ENCODE results near the gene ZNF746.
"Not testable (repeated sequence)": the region's sequence is repeated elsewhere in the genome, so short reads cannot be mapped to it uniquely, and the experiment has no call there.

Gene ZNF746

DNA sequence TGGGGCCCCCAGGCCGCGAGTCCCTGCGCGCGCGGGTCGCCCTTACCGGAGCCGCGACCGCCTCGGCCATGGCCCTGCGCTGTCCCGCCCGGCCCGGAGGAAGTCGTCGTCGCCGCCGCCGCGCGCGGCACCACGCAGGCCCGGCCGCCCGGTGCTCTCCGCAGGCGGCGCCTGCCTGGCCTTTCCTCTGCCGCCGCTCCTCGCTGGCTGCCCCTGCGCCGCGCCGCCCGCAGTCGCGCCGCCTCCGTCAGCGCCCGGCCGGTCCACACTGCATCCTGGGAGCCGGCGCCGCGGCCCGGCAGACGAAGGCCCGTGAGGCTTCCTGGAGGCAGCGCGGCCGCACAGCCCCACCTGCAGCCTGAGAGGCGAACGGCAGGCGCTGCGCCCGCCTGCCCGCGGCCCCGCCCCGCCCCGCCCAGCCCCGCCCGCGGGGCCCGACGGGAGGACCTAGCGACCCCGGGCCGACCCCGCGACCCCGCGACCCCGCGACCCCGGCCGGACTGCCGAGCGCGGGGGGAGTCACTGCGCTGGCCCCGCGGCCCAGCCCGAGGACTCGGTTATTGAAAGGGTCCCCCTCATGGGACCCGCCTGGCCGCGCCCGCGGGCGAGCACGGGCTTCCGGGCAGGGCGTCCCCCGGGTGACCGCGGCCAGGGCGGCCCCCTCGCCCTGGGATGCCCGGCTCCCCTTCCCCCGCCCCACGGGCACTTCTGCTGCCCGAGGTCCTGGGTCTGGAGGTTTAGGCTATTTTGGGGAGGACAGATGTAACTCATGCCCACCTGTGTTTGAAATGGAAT is at the start of gene ZNF746:
ZNF746 (minus strand) TSS at position 343 of the 795 bp plus-strand sequence; CDS start at position 70, 273 bp downstream.
- peak; percentile 77 for DNase-seq (ENCODE audit: low read depth)

DNA sequence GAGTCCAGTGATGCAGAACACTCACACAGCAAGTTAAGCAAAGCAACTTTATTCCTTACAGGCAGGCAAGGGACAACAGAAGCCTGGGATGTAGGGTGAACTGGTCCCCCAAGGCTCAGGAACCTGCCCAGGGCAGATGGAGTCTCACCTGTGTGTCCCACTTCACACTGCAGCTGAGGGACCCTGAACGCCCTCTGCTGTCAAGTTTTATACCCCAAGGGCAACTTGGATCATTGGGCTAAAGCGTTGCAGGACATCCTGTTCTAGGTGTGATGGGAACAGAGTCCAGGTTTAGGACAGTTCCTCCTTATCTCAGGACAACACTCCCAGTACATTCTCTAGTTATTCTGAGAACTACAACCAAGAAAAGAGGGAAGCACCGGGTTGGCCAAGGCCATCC is 49.5 kb upstream of the ZNF746 start:
- no peak for DNase-seq (ENCODE audit: low read depth)

DNA sequence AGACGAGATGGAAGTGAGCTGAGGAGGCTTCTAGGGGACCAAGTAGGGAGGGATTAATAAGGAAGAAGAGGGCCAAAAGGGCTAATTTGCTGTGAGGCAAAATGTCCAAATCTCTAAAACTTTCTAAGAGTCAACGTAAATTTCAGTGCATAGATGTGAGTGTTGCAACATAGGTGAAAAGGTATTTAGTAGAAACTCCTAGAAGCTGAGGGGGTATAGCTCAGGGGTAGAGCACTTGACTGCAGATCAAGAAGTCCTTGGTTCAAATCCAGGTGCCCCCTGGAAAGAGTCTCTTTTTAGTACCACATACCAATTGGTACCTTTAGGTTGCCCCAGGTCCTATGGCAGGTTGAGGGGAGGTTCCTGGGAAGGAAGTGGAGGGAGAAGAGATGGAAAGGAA is 48.7 kb upstream of the ZNF746 start:
- no peak for DNase-seq (ENCODE audit: low read depth)

DNA sequence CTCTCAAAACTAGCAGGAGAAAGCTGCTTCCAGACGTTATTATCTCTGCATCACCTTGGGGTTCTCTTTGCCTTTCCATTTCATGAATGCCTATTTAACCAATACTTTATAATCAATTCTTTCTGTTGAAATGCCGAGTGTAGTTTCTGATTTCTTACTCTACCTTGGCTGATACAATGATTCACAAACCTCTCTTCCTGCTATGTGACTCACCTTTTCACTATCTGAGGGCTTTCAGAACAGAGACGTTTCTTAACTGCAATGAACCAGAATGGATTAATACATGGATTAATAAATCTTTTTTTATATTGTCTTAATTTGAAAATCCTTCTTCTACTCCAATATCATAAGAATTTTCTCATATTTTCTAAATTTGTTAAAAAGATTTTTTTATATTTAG is 46.4 kb upstream of the ZNF746 start:
- DNase-seq (ENCODE audit: low read depth), result no peak

DNA sequence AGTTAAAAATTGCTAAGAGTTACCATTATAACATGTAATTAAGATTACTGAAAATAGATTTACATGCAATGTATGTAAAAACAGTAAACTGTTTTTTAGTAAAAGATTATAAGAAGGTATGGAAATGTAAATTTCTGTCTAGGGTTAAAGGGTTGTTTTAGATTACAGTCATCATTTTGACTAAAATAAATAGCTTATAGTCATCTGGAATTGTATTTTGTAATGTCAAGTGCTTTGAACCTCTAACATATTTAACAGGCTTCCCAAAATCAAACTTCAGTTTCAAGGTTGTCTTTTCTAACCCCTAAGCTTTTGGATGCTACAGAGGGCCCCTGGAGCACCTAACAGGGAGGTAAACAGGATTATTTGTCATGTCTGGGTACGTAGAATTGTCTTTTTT is 35.0 kb upstream of the ZNF746 start:
- no peak for DNase-seq (ENCODE audit: low read depth)

DNA sequence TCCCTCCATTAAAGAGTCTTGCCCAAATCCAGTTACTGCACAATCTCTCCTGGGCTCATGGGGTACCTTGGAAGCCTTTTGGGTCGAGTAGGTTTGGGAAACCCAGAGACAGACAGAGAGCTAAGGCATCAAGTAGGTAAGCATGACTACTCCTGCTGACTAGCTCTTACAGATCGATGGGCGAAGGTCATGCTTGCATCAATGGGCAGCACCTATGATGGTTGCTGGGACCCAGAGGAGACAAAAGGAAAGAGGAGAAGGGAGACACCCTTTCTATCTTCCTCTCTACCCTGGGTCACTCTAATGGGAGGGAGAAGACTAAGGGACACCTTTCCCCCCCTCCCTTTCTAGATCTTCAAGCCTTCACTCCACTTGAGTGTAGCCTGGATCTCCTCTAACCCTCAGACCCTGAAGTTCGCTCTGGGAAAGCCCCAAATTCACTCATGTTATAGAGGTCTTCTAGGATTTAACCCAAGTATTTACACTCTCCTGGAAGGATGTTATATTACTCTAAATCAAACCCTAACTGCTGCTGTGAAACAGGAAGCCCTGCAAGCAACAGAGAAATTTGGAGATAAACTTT is 31.6 kb upstream of the ZNF746 start:
- no peak for DNase-seq (ENCODE audit: low read depth)

DNA sequence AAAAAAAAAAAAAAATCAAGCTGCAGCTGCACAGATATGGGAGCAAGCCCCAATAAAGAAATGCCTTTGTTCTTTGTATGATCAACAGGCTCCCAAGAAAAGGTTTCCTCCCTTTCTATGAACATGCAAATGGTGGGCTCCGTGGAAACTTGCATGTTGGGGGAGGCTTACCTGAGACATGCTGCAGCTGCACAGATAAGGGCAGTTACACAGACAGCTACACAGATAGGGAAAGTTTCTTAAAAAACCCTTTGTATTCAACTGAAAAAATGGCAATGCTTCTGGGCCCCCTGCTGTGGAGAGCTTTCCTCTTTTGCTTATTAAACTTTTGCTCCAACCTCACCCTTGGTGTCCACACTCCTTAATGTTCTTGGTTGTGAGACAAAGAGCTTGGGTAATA is 29.8 kb upstream of the ZNF746 start:
- DNase-seq (ENCODE audit: low read depth), result no peak

DNA sequence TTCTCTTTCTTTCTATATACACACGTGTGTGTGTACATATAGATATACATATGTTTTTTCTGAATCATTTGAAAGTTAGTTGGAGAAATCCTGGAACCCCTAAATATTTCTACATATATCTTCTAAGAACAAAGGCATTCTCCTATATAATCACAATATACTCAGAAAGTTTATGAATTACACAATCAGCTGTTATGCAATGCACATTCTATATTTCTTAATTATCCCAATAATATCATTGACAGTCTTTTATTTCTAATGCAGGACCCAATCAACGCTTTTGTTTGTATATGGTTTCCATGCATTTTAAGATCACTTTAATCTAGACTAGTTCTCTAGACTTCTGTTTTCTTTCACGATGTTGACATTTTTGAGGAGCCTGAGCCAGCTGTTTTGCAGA is 27.7 kb upstream of the ZNF746 start:
- DNase-seq (ENCODE audit: low read depth), result no peak

DNA sequence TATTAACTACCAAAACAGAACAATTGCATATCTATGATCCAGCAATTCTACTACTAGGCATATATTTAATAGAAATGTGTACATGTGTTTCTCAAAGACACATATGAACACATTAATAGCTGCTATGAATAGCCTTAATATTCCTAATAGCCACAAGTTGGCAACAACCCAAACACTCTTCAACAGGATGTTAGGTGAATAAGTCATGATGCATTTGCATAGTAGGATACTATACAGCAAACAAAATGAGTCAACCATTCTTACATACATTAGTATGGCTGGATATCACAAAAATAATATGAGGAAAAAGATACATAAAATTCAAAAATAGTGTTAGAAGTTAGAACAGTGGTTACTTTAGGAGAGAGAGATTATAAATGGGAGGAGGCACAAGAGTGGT is 26.8 kb upstream of the ZNF746 start:
- no peak for DNase-seq (ENCODE audit: low read depth)

DNA sequence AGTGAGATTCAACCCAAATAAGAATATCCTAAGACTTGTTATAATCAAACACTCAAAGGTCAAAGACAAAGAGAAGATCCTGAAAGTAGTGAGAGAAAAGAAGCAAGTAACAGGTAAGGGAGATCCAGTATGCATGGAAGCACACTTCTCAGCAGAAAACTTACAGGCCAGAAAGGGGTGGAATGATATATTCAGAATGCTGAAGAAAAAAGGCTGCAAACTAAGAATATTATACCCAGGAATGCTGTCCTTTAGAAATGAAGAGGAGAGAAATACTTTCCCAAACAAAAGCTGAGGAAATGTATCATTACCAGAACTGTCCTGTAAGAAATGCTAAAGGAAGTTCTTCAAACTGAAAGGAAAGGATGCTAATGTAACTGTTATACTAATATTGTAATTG is 12.6 kb upstream of the ZNF746 start:
- no peak for DNase-seq (ENCODE audit: low read depth)

DNA sequence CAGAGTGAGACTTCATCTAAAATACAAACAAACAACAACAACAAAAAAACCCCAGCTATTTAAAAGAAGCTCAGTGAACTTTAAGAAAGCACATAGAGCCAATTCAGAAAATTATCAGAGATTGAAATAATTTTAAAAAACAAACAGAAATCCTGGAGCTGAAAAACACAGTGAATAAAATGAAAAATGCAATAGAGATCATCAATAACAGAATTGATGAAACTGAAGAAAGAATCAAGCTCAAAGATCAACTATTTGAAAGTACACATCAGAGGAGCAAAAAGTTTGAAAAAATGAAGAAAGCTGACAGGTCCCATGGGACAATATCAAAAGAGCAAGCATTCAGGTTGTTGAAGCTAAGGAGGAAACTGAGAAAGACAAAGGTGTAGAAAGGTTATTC is 12.2 kb upstream of the ZNF746 start:
- DNase-seq (ENCODE audit: low read depth), result no peak

DNA sequence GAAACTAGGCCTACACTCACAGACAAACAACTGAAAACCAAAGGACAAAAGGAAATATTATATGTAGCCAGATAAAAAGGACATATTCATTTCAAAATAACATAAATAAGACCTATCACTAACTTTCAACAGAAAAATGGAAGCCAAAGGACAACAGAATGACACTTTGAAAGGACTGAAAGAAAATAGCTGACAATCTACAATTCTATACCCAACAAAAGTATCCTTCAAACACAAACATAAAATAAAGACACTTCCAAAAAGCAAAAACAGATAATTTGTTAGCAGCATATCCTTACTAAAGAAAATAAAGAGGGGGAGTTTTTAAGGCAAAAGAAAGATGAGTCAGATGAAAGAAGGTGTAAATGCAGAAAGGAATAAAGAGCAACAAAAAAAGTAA is 7.9 kb upstream of the ZNF746 start:
- DNase-seq (ENCODE audit: low read depth), result no peak

DNA sequence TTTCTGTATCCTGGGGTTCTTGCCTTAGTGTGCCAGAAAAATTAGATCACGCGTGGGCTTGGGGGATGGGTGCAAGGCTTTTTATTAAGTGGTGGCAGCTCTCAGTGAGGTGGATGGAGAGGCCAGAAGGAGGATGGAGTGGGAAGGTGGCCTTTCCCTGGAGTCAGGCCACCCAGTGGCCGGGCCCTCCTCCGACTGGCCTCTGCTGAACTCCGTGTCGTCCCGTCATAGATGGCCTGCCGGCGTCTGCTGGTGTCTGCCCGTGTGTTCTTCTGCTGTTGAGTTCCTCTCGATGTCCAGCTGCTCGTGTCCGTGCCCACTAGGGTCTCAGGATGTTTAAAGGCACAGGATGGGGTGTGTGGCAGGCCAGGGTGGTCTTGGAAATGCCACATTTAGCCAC is 4.0 kb upstream of the ZNF746 start:
- no peak for DNase-seq (ENCODE audit: low read depth)

DNA sequence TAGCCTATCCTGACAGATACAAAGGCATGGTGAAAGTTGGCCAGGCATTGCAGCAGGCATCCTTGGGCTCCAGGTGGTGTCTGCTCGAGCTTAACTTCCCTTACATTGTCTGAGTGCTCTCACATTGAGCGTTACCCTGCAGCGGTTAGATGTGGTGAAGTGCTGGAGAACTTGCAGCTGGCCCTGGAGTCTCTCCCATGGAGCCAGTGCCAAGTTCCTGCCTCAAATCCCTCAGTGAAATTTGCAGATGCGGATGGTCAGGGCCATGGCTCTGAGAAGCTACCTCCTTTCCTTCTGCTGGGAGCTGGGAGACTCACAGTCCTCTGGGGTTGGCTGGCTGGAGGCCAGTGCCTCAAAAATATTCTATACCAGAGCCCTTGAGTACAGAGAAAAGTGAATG is 3.3 kb upstream of the ZNF746 start:
- DNase-seq (ENCODE audit: low read depth), result no peak

DNA sequence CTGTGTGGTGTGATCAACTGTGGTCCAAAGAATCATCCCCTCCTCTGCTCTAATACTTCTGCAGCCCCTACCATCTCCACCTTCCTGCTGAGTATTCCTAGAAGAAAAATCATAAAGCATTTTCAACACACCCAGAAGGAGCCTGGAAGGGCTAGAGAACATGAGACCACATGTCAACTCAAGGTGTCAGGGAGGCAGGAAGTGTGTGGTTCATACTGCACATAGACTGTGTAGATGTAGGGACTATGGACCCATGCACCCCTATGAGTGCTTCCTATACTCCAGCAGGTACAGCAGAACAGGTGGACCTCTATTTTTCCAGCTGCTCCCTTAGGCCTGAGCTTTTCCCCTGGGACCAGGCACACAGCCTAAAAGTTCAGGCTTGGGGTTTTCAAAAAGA is 2.6 kb upstream of the ZNF746 start:
- no peak for DNase-seq (ENCODE audit: low read depth)

DNA sequence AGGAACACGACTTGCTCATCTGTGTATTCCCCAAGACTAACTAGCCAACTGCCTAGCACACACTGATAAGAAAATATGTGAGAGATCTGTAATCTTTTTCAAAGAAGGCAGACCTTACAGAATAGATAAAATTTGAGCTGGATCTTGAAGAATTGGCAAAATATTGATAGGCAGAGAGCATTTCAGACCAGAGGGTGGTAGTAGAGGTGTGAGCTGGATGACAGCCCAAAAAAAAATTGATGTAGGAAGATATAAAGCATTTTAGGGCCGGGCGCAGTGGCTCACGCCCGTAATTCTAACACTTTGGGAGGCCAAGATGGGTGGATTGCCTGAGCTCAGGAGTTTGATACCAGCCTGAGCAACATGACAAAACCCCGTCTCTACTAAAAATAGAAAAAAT is 1.2 kb upstream of the ZNF746 start:
- DNase-seq (ENCODE audit: low read depth), result no peak

DNA sequence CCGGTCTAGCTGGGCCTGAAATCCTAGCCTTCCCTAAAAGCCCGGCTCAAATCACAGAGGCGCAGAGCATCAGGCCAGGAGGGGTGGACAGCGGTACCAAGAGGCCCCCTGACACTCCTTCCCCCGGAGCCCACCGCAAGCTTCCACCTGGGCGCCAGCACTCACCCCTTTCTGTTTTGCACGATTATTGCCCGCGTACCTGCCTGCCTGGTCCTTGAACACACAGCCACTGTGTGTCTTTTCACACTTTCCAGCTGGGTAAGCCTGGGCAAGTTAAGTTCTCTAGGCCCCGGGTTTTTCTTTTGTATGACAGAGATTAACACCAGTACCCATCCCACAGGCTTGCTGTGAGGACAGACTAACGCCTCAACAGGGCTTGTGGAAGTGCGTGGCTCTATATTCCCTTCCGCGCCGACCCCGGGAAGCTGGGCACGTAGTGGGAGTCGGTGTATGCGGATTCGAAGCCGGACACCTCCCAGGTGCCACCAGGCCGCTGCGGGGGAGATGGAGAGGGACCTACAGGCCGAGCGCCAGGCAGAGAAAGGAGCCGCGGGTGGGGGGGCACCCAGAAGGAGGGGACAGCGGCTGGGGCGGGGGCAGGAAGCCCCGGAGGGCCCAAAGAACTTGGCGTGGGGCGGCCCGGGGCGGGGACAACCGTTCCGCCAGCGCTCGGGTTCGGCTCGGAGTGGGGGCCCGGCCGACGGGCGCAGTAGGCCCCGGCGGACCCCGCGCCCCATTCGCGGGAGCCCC is 792 bp downstream of the ZNF746 start:
- peak; percentile 72 for DNase-seq (ENCODE audit: low read depth)

DNA sequence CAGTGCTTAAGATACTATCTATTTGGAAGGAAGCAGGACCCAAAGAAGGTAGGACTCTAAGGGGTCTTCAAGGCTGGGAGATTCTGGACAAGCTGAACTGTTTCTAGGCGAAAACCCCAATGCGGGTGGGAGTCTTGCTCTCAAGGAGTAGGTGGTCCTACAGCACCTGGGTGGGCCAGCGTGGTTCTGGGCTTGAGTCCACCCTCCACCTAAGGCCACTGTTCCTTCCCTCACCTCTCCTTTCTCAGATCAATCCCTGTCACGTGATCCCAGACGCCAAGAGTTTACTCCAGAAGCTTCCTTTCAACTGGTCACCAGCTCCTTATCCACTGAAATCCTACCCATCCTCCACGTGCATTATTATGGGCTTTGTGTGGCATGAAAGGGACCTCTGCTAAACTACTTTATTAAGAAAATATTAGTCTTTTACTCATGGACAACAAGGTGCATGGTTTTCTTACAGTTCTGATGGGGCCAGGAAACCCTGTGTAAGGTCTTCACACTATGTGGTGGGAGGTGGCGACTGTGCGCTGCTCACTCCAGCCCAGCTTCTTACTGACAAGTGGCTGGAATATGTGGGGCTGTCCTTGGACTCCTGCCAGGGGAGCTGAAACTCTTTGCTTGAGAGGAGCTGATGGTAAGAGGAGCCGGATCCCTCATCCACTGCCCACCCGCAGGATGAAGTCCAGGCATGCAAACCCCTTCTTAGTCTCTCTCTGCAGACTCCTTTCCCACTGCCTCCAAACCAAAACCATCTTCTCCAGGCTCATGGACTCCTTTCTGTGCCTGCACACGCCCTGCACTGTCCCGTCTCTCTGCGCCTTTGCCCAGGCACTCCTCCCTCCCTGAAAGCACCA is 1.6 kb downstream of the ZNF746 start:
- DNase-seq (ENCODE audit: low read depth), result peak; percentile 93

DNA sequence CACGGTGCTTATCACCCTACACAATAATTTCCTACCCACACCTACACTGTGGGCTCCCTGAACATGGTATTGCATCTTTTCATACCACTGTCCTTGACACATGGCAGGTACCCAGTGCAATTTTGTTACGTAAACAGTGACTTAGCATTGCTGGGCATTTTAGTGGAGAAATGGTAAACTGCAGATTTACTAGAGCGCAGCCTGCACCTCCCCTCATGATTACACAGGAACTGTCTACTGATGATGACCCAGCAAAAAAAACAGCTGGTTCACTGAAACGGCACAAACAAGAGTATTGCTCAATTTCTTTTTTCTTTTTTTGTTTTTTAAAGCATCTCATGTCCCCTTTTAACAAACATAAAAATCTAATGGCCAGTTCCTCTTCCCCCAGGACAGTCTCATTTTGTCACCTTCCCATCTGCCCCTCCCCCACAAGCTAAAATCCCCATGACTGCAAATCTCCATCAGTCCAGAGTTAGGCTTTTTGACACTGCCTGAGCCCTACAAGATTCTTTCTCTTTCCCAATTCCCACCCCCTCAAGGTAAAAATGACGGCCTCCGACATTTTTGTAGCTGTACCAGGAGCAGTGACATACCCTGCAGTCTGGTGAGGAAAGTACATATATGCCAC is 2.8 kb downstream of the ZNF746 start:
- DNase-seq (ENCODE audit: low read depth), result peak; percentile 96

DNA sequence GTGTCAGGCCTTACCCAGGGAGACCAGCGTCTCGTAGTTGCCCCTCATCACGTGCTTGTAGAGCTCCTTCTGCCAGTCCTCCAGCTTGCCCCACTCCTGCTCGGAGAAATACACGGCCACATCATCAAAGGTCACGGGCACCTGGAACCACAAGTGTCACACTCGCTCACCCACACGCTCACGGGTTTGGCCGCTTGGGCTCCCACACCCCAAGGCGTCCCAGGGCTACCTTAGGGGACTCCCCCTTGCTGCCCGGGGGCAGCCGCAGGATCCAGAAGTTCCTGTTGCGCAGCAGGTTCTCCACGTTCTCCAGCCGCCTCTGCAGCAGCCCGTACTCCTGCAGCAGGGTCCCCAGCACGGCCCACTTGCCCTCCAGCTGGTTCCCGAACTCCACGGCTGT is 3.6 kb downstream of the ZNF746 start:
- not testable (repeated sequence) for DNase-seq (ENCODE audit: low read depth)

DNA sequence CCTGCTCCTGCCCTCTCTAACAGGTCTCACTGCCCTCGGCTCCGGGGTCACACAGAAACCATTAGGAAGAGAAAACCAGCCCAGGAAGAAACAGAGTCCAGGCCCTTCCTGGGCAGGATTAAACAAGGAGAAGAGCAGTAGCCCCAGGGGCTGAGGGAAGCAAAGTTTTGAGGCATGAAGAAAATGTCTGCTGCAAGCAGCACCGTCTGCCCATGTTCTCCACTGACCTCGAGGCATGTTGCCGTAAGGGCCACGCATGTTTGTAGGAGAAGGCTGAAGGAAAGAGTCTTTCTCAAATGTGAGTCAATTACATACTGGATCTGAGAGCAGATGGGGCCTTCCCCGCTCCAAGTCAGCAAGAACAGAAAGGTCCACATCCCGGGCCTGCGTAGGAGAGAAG is 4.2 kb downstream of the ZNF746 start:
- DNase-seq (ENCODE audit: low read depth), result no peak

All from fibroblast of gingiva (primary cell).